SU-DHL-6 (cell line): ENCODE measurements around the gene TBPL1.

Experiments
- CTCF ChIP-seq: fragments of 200-600 bp; sonication (generic); IDR thresholded peaks from one replicate; pipeline ENCODE4 v1.5.1; 2017; ENCODE audit warnings: antibody characterized with exemption, mild to moderate bottlenecking, low read length, moderate library complexity; ENCODE audit not compliant: insufficient read depth, poor library complexity, severe bottlenecking
- EZH2phosphoT487 ChIP-seq: fragments of 200-600 bp; sonication (generic), shearing (Covaris generic); conservative IDR thresholded peaks from 2 replicates; pipeline ENCODE4 v1.6.1; 2018; ENCODE audit warnings: mild to moderate bottlenecking, antibody characterized with exemption, low read length, moderate library complexity, mixed read lengths

- TF ChIP-seq CTCF (peak; percentile 13), EZH2phosphoT487 (no peak)
Observed at GRCh38 chr6:133951881-133952814, 876 bp upstream of the TBPL1 start.
